ENCODE measurements around the gene DCP1A.
A peak's percentile ranks its signal among the peaks of the same experiment; 100 is the strongest.
"Not testable (repeated sequence)": the region's sequence is repeated elsewhere in the genome, so short reads cannot be mapped to it uniquely, and the experiment has no call there.

Gene DCP1A

DNA sequence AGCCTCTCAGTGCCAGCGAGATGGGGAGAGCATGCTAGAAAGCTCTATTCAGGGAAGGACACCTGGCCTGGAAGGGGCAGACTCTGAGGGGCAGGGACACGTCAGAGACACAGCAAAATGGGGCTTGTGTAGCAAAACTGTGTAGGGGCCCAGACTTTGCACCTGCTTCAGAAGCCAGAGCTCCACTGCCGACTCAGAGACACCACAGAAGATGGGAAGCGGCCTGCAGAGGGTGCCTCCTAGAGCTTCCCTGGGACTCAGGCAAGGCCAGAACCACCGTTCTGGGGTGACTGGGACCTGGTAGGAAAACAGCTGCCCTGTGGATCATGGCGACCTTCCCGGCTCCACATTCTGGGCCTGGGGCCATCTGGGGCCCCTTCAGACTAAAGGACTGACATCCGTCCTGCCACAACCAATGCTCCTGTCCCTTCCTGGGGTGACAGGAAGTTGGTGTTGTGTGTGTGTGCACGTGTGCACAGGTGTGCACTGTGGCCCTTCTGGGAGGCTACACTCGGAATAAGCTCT is 74.1 kb downstream of the DCP1A start:
- in situ Hi-C loops (cut with HindIII; ENCODE audit: low pct_unique_long_range_greater_than_20kb, low sequenced_read_pairs) = no loop called here
- no peak for TF ChIP-seq JUND (IDR thresholded peaks at IDR 0.05; ENCODE audit: low read depth)
- DNase-seq (ENCODE audit: low read depth in 1 of 2, low spot score in 1 of 2) = no peak

DNA sequence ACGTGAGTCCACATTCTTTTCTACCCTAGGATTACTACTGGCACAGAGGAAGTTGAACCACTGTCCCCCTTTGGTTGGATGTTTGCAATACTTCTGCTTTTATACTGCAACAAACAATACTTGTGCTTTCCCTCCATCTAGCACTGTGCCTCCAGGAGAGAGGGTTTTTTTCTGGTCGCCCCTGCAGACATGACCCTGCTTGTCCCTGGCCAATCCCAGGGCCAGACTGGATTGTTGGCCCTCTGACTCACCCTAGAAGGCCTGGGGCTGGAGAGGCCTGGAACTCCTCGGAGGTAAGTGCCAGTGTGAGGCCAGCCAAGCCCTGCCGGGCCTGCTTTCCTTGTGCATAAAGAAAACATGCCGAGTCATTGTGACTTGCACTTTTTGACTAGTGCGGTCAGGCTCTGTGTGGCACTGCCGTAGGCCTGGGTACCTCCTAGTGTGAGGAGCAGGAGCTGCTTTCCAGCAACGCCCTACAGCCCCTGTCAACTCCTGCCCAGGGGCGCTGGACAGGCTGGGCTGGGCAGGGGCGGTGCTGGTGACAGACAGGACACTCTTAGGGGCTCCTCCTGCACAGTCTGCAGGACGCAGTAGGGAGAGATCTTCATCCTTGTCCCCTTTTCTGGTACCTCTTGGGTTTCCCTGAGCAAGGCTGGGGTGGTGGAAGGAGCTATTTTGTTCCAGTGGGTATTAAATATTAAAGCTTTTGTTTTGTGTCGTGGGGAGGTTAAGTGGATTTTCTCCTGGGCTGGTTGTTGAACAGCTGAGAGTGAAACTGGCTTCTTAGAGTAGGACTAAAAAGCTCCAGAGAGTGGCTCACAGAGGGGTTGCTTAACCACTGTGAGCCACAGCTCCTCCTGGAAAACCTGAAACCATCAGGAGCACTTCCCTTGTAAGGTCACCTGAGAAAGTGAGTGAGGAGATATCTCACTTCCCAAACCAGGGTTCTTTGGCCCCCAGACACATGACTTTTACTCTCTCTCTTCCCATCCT is 77.2 kb downstream of the DCP1A start:
- TF ChIP-seq JUND (IDR thresholded peaks at IDR 0.05; ENCODE audit: low read depth) = 0 out of 2 replicates have a peak, but pooled peaks have one; percentile 13
- peak; percentile 53 to 97 for DNase-seq (ENCODE audit: low read depth in 1 of 2, low spot score in 1 of 2)
- in situ Hi-C loops (cut with HindIII; ENCODE audit: low pct_unique_long_range_greater_than_20kb, low sequenced_read_pairs) = no loop called here

DNA sequence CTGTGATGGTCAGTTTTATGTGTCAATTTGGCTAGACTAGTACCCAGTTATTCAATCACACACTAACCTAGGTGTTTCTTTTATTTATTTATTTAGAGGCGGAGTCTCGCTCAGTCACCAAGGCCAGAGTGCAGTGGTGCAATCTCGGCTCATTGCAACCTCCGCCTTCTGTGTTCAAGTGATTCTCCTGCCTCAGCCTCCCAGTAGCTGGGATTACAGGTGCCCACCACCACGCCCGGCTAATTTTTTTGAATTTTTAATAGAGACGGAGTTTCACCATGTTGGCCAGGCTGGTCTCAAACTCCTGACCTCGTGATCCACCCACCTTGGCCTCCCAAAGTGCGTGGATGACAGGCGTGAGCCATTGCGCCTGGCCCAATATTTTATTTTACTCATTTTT is 78.2 kb downstream of the DCP1A start:
- in situ Hi-C loops (cut with HindIII; ENCODE audit: low pct_unique_long_range_greater_than_20kb, low sequenced_read_pairs); DNase-seq (ENCODE audit: low read depth in 1 of 2, low spot score in 1 of 2): not testable (repeated sequence)

DNA sequence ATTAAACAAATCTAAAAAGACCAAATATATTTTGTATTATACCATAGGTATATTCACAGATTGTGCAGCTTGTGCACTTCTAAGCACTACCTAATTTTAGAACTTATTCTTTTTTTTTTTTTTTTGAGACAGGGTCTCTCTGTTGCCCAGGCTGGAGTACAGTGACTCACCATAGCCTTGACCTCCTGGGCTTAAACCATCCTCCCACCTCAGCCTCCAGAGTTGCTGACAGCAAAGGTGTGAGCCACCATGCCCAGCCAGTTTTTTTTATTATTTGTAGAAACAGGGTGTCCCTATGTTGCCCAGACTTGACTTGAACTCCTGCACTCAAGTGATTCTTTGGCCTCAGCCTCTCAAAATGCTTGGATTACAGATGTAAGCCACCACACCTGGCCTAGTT is 79.6 kb downstream of the DCP1A start:
- in situ Hi-C loops (cut with HindIII; ENCODE audit: low pct_unique_long_range_greater_than_20kb, low sequenced_read_pairs) = no loop called here
- no peak for TF ChIP-seq JUND (IDR thresholded peaks at IDR 0.05; ENCODE audit: low read depth)
- no peak for DNase-seq (ENCODE audit: low read depth in 1 of 2, low spot score in 1 of 2)

DNA sequence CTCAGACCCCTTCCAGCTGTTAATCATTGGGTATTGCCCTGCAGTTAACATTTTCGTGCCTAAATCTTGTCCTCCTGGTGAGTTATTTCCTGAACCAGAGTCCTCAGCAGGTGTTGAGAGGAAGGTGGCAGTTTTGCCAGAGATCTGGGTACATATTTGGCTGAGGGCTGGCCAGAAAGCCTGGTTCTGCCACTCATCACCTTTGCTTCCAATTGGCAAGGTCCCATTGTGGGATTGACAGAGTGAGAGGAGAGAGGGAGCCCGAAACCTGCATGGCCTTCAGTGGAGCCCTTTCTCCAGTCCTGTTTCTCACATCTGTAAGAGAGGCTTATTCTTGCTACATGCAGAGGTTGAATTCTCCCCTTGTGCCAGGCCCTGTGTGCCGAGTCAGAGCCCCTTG is 82.6 kb downstream of the DCP1A start:
- in situ Hi-C loops (cut with HindIII; ENCODE audit: low pct_unique_long_range_greater_than_20kb, low sequenced_read_pairs) = no loop called here
- no peak for TF ChIP-seq JUND (IDR thresholded peaks at IDR 0.05; ENCODE audit: low read depth)
- DNase-seq (ENCODE audit: low read depth in 1 of 2, low spot score in 1 of 2) = peak in 1 of 2 experiments; percentile 74

DNA sequence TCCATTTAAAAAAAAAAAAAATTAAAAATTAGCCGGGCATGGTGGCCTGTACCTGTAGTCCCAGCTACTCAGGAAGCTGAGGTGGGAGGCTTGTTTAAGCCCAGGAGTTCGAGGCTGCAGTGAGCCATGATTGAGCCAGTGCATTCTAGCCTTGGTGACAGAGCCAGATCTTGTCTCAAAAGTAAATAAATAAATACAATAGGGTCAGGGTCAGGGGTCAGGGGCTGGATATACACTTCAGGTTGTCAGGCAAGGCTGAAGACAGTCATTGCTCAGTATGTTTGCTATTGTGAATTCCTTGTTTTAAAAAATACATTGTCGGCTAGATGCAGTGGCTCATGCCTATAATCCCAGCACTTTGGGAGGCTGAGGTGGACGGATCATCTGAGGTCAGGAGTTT is 83.4 kb downstream of the DCP1A start:
- DNase-seq (ENCODE audit: low read depth in 1 of 2, low spot score in 1 of 2) = no peak
- in situ Hi-C loops (cut with HindIII; ENCODE audit: low pct_unique_long_range_greater_than_20kb, low sequenced_read_pairs) = no loop called here
- TF ChIP-seq JUND (IDR thresholded peaks at IDR 0.05; ENCODE audit: low read depth) = no peak

DNA sequence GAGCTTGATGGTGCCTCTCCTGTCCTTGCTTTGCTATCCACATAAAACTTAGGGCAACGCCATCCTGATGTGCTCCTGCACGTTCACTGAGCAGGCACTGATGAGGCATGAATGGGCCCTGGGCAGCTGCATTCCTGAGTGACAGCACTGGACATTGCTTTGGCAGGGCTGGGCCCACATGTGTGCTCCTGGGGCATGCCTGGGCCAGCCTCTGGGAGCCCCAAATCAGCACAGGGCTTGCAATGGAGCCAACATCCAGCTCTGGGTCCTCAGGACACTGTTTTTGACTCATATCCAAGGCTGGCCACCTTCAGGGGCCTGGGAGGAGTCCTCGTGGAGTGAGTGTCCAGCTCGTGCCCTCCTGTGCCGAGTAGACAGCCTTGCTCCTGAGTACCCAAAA is 85.6 kb downstream of the DCP1A start:
- TF ChIP-seq JUND (IDR thresholded peaks at IDR 0.05; ENCODE audit: low read depth) = no peak
- no peak for DNase-seq (ENCODE audit: low read depth in 1 of 2, low spot score in 1 of 2)
- in situ Hi-C loops (cut with HindIII; ENCODE audit: low pct_unique_long_range_greater_than_20kb, low sequenced_read_pairs) = no loop called here

DNA sequence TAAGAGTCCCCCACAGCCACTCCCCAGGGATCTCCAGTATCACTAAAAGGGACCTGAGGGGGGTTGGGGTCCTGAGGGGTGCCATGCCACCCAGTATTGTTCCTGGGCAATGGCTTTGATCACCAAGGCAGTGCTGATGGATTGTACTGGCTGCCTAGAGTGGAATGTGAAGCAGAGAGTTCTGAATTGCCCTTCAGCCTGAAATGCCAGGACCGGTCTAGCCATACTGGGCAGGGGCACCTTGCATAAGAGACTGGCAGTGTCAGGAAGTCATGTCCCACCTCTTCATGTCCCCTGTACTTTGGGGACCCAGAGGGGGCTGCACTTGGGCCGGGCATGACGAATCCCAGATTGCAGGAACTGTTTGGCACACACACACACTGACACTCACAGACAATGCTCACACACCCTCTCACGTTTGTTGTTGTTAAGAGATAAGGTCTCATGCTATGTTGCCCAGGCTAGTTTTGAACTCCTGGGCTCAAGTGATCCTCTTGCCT is 87.0 kb downstream of the DCP1A start:
- in situ Hi-C loops (cut with HindIII; ENCODE audit: low pct_unique_long_range_greater_than_20kb, low sequenced_read_pairs) = no loop called here
- no peak for TF ChIP-seq JUND (IDR thresholded peaks at IDR 0.05; ENCODE audit: low read depth)
- no peak for DNase-seq (ENCODE audit: low read depth in 1 of 2, low spot score in 1 of 2)

DNA sequence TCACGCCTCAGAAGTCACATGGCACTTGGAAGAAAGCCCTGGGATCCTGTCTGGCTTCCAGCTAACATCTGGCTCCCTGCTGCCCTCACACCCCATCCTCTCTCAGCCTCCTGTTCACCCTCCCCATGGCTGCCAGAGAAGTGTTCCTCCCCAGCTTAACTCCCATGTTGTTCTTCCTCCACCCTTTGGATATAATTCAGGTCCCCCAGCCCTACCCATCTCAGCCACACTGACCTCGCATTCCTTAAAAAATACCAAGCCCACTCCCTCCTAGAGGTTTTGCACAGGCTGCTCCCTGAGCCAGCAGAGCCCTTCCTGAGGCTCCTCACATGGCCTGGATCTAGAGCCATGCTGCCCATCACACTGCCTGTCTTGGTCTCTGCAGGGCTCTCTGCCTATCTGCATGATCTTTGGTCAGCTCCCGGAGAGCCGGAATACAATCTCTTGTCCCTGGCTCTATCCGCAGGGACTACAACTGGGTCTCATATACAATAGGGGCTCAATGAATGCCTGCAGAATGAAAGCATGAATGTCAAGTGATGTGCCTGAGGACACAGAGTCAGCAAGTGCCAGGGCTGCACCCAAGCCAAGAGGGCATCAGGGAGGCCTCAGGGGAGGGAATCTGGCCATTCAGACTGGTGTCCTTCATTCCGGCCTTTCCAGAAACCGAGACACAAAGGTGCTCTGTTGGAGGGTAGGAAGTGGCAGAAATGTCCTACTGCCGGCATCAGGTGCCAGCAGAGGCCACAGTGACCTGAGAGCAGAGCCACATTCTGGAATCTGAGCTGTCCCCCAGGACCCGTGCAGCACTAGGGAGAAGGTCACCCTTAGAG is 87.7 kb downstream of the DCP1A start:
- no peak for TF ChIP-seq JUND (IDR thresholded peaks at IDR 0.05; ENCODE audit: low read depth)
- no peak for DNase-seq (ENCODE audit: low read depth in 1 of 2, low spot score in 1 of 2)

DNA sequence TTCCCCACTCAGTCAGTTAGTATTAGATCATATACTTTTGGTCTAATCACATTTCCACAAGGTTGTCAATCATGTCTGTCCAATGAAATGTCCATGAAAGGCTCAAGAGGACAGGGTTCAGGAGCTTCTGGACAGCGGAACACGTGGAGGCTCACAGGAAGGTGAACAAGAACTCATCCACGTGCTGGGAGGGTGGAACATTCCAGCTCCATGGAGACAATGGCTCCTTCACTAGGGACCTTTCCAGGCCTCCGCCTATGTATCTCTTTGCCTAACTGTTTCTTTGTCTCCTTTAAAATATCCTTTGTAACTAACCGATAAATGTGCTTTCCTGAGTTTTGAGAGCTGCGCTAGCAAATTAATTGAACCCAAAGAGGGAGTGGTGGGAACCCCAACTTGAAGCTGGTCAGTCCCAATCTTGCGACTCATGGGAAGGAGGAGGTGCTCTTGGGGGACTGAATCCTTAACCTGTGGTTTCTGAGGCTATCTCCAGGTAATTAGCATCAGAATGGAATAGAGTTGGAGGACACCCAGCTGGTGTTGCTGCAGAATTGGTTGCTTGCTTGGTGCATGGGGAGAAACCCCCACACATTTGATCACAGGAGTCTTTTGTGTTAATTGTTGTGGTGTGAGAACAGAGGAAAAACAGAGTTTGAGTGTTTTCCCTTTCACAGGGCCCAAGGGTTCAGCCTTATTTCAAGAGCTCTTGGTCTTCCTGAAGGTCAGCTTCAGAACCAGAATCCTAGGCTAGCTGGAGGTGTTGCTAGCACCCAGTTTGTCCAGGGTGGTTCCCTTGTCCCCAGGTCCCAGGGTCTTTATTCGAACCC is 88.5 kb downstream of the DCP1A start:
- DNase-seq (ENCODE audit: low read depth in 1 of 2, low spot score in 1 of 2) = no peak
- in situ Hi-C loops (cut with HindIII; ENCODE audit: low pct_unique_long_range_greater_than_20kb, low sequenced_read_pairs) = no loop called here
- no peak for TF ChIP-seq JUND (IDR thresholded peaks at IDR 0.05; ENCODE audit: low read depth)

More for the DNA sequence above, 87.7 kb downstream of the DCP1A start:
- in situ Hi-C loops (cut with HindIII; ENCODE audit: low pct_unique_long_range_greater_than_20kb, low sequenced_read_pairs) = no loop called here

DNA sequence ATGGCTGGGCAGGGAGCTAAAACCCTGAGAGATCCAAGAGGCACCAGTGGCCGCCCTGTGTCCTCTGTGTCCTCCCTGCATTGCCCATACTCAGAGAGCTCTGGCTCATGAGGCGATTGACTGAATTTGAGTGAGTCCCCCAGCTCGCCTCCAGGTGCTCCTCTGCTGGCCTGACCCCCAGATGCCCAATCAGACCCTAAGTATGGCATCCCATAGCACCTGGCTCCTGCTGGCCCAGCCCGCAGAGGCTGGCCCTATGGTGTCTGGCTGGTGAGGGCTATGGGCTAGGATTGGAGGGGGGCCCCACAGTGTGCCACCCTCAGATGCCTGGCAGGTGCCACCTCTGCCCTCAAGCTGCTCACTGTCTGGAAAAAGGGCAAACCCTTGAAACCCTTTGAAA is 89.9 kb downstream of the DCP1A start:
- in situ Hi-C loops (cut with HindIII; ENCODE audit: low pct_unique_long_range_greater_than_20kb, low sequenced_read_pairs) = no loop called here
- TF ChIP-seq JUND (IDR thresholded peaks at IDR 0.05; ENCODE audit: low read depth) = no peak
- DNase-seq (ENCODE audit: low read depth in 1 of 2, low spot score in 1 of 2) = no peak

DNA sequence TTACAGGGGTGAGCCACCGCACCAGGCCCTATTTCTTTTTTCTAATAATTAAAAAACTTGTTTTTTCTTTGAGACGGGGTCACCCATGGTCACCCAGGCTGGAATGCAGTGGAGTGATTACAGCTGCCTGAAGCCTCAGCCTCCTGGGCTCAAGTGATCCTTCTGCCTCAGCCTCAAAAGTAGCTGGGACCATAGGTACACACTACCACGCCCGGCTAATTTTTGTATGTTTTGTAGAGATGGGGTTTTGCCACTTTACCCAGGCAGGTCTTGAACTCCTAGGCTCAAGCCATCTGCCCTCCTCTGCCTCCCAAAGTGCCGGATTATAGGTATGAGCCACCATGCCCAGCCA is 90.7 kb downstream of the DCP1A start:
- no peak for DNase-seq (ENCODE audit: low read depth in 1 of 2, low spot score in 1 of 2)
- TF ChIP-seq JUND (IDR thresholded peaks at IDR 0.05; ENCODE audit: low read depth) = no peak
- in situ Hi-C loops (cut with HindIII; ENCODE audit: low pct_unique_long_range_greater_than_20kb, low sequenced_read_pairs) = no loop called here
